GM21423 (cell line): ENCODE measurements around the gene CARS2.
"Not testable (repeated sequence)": the region's sequence is repeated elsewhere in the genome, so short reads cannot be mapped to it uniquely, and the experiment has no call there.

Experiments
- ATAC-seq: cut with Tn5 transposase; IDR thresholded peaks from one replicate; pipeline ENCODE4 v1.9.1; 2021; ENCODE audit warnings: mild to moderate bottlenecking, moderate library complexity; ENCODE audit not compliant: unreplicated experiment

The CARS2 gene

DNA sequence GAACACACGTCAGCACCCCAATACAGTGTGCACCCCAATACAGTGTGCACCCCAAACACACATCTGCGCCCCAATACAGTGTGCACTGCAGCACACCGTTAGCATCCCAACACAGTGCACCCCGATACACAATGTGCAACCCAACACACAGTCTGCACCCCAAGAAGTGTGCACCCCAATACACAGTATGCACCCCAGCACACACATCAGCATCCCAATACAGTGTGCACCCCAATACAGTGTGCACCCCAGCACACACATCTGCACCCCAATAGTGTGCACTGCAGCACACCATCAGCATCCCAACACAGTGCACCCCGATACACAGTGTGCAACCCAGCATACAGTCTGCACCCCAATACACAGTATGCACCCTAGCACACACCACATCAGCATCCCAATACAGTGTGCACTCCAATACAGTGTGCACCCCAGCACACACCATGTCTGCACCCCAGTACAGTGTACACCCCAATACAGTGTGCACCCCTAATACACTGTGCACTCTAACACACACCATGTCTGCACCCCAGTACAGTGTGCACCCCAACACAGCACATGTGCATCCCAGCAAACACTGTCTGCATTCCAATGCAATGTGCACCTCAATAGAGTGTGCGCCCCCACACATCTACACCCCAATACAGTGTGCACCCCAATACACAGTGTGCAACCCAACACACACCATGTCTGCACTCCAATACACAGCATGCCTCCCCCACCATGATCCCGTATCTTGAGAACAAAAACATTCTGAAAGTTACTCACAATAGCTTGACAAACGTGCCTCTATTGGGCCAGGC lies 855 bp upstream of the CARS2 start:
- ATAC-seq = no peak

DNA sequence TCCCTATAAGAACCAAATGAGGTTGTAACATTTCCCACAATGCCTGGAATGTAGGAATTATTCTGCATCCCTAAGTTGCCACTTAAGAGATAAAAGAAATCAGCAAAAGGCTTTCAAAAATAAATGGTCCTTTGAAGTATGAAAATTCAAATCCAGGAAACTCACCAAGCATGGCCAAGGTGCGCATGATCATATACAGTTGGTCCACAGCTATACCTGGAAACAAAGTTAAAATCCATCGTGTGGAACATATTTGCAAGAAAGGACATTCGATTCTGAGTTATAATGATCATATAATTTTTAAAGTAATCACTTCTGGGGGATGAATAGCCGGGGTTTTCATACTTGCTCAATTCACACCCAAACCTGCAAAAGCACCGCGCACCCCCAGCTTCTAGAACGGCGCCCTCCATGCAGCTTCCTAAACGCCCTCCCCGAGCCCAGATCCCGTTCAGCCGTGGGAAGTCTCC lies 525 bp downstream of the CARS2 start:
- no peak for ATAC-seq

DNA sequence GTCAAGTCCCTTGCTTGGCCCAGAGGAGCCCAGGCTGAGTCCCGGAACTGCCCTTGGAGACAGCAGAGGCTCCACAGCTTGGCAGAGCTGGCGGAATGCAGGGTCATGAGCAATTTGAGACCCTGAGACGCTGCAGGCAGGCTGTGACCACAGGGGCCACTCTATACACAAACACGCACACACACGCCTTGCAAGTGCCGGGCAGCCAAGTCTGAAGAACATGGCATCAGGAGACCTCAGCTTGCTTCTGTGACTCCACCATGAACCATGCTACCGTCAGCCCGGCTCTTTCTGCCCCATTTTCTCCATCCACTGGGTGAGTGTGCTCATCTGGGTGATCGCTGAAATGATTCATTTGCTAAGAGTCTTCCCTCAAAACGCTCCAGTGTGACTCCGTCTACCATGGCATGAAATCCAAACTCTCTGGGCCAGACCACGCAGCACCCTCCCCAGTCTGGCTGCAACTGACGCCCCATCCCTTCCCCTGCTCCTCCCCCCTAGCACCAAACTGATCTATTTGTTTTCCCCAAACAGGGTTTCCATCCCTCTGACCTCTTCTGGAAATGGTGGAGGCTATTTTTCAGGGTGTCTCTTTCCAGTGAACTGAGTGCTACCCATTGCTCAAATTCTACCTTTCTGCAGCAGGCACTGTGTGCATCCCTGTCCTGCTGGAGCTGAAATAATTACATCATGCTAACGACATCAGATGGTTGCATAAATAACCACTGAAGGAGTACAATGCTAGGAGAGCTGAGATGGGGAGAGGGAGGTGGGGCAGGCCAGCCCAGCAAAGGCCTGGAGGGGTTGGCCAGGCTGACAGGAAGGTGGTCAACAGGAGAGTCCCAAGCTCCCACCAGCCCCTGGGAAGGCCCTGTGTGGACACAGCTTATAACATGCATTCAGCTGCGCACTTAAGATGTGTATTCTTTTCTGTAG lies 3.1 kb downstream of the CARS2 start:
- ATAC-seq = no peak

DNA sequence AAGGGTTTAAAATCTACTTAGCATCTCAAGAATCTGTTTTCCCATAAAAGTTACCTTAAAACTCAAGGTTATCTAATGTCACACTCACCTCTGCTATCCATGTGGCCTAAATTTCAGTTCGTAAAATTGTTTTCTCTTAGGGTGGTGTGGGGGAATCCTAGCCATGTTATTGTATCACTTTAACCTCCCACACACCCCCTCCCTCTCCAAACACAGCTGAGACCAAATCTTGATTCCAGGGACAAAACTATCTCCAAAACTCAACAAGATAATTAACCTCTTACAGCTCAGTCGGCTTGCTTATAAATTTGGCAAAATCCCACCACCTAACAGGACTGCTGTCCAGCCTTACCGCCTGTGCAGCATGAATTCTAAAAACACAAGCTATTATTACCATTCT lies 3.8 kb downstream of the CARS2 start:
- ATAC-seq = no peak

DNA sequence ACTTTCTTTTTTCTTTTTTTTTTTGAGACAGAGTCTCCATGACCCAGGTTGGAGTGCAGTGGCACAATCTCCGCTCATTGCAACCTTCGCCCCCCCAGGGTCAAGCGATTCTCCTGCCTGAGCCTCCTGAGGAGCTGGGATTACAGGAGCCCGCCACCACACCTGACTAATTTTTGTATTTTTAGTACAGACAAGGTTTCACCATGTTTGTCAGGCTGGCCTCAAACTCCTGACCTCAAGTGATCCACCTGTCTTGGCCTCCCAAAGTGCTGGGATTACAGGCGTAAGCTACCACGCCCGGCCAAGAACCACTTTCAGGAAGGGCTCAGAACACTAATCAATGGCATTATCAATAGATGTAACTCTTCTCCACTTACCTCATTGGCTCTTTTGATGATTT lies 4.9 kb downstream of the CARS2 start:
- not testable (repeated sequence) for ATAC-seq

DNA sequence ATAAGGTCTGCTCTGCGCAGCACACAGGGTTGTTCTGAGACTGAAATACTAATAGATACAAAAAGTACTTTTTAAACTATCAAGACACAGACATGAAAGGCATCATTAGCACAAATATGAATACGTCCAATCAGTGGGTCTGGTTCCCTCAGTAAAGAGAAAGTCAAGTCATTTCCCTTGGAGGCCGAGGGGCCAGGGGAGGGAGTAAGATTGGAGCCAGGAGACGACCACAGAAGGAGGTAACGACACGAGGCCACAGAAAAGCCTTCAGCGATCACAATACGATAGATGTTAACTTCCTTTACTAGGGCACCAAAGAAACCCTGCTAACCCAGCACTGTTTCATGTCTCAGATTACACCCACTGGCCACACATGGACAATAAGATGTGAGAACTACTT lies 5.3 kb downstream of the CARS2 start:
- ATAC-seq = no peak

DNA sequence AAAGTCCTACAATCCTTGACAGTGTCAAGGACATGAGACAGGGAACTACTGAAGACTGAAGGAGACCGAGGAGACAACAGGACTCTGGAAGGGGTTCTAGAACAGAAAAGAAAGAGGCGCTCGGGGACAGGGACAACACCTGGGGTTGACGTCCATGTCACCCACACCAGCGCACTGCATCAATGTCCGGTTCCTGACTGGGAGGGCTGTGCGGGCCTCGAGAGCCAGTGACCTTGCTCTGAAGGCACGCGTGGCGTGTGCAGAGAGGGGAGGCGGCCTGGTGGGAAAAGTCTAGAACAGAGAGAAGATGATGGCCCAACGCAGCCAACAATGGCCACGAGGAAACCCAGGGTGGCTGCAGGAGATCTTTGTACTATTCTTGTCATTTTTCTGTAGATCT lies 5.7 kb downstream of the CARS2 start:
- no peak for ATAC-seq

DNA sequence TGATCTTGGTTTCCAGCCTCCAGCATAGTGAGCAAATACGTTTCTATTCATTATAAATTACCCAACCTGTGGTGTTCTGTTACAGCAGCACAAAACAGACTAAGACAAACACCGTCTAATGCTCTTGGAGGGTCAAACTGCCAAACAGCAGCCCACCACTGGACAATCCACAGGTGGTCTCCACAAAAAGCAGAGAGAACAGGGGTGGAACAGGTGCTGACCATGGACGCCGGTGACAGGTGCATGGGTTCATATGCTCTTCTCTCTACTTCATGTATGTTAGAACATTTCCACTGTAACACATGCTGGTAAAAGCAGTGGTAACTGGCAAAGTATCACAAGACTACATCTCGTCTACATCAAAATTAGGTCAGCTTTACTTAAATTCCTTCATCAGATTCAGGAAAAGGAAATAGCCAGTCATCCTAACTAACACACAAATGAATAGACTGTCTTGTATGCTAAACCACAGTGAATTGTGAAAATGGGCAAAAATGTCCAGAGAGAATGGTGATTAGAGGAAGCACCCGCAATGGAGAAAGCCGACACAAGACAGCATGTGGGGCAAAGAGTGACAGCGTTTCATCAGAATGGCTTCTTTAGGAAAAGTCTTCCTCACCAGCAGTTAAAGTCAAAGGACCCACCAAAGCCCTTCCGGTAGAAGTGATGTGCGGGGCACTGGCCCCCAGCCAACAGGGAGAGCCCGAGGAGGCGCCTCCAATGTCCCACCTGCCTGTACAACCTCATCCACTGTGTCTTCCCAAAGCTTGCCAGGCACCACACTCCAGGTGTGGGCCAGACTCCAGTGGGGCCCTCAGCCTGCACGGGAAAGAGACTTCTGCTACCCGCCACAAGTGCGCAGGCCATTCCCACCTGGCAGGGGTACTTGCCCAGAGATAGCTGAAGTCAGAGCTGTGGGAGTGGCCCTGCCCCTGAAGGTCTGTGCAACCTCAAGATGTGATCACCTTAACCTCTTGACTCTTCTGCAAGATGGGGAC lies 6.5 kb downstream of the CARS2 start:
- ATAC-seq = no peak

DNA sequence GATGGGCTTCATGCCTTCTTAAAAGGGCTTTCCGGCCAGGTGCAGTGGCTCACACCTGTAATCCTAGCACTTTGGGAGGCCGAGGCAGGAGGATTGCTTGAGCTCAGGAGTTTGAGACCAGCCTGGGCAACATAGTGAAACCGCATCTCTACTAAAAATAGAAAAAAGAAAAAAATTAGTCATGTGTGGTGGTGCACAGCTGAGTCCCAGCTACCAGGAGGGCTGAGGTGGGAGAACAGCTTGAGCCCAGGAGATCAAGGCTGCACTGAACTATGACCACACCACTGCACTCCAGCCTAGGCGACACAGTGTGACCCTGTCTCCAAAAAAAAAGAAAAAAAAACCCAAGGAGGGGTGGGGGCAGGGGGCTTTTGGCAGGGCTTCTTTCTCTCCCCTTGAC lies 7.2 kb downstream of the CARS2 start:
- peak; percentile 85 for ATAC-seq

DNA sequence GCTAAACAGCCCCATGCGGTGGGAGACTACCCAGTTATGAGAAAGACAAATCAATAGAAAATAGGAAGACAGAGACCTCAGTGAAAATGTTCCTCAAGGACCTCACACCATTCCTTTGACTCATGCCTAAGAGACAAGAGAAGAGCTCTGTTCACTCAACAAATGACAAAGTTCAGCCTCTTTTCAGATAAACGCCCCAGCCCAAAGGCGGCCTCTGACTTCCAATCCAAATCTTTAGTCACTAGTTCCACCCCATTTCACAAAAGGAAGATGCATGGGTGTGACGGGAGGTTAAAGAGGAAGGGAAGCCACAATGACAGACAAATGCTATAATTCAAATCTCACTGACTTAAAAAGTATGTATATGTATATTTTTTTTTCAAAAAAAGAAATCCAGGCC lies 8.1 kb downstream of the CARS2 start:
- no peak for ATAC-seq

DNA sequence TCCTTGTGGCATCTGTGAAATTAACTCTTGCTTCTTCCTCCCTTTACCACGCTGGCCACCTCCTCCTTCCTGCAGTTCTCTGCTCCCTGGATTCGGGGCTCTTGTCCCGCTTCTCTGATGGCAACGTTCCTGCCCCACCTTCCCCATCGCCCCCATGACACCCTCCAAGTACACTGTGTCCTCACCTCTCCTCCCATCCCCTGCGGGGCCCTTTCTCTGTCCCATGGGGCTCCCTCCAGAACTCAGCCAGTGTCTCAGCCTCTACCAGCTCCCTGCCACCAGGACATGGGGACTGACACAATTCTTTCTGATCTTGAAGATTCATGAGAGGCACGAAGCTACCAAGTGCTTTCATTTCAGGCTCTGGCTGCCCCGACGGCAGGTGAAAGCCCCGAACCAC lies 9.1 kb downstream of the CARS2 start:
- ATAC-seq = no peak

DNA sequence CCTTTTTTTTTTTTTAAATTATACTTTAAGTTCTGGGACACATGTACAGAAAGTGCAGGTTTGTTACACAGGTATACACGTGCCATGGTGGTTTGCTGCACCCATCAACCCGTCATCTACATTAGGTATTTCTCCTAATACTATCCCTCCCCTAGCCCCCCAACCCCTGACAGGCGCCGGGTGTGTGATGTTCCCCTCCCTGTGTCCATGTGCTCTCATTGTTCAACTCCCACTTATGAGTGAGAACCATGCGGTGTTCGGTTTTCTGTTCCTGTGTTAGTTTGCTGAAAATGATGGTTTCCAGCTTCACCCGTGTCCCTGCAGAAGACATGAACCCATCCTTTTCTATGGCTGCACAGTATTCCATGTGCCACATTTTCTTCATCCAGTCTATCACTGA lies 10.1 kb downstream of the CARS2 start:
- not testable (repeated sequence) for ATAC-seq

DNA sequence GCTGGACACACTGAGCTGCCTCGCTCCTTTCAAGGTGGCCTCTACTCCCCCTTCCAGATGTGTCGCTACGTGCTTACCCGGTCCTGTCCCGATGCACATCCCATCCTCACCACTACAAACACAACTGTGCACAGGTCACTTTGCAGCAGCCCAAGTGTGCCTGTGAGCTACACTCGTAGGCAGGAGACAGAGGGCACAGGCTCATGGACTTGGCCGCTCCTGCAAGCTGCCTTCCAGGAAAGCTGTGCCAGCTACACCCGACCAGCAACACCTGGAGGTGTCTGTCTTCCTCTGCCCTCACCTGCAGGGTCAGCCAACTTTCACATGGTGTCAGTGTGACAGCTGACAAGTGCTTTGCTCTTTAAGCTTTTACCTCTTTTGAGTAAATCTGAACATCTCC lies 15.4 kb downstream of the CARS2 start:
- ATAC-seq = no peak

DNA sequence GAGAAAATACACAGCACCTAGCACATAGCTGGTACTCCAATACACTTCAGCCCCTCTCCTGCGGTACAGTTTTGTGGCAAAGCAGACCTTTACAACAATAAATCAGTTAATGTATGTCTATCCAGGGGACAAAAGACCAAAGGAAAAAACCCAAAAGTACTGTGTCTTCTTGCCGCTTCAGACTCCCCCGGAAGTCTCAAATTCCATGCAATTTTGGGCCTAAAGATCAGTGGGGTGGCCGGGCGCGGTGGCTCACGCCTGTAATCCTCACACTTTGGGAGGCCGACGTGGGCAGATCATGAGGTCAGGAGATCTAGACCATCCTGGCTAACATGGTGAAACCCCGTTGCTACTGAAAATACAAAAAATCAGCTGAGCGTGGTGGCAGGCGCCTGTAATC lies 16.2 kb downstream of the CARS2 start:
- ATAC-seq = no peak

DNA sequence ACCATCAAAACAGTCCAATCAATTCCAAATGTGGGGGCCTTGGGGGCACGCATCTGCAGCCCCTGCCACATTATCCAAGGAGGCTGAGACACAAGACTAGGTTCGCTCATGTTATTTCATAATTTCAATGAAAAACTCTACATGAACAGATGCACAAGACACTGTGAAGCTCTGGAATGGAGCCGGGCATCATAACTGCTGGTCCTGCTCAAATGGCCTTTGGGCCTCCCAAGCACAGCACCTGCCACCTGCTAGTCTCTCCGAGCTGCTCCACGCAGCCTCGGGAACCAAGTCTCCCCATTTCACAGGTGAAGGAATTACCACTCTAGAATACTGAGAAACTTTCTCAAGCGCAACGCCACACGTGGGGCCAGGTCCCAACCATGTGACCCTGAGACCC lies 16.9 kb downstream of the CARS2 start:
- ATAC-seq = no peak

DNA sequence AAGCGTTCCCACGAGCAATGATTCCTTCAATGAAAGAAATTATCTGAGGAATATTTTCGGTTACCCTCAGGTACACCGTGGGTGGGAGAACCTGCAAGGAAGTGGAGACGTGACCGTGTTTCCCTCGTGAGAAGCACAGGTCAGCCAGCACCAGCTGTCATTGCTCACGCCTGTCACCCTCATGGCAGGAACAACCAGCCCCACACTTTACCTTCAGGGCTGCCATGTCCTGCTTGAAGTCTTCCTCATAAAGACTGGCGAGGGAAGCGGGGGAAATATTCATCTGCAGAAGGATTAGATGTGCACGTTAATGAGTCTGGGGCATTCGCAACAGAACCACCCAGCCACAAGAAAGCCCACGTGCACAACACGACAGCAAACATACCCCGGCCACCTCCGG lies 18.2 kb downstream of the CARS2 start:
- no peak for ATAC-seq

DNA sequence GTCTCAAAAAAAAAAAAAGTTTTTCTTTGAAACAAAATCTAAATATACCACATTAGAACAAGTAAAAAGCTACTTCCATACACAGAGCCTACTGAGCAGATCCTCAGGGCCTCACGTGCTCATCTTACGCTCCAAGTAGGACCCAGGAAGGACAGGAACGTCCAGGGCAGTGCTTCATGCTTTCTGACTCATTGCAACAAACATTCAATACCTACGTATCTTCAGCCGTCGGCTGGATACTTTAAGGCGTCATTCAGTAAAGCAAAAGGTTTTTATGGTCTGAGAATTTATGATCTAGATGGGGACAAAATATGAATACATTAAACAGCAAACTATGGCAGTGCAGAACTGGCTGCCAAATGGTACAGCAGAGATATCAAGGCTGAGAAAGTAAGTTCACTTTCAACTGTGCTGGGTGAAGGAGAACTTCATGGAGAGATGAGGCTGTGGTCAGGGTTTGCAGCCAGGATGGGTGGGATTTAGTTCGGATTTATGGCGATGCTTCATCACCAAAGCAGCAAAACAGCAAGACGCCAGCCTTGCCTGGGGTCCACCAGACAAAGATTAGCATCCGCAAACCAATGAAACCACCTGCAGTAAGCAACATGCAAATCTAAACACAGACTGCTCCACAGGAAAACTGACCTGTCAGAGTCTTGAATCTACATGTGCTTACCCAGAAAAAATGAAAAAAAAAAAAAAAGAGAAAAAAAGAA lies 20.5 kb downstream of the CARS2 start:
- no peak for ATAC-seq

DNA sequence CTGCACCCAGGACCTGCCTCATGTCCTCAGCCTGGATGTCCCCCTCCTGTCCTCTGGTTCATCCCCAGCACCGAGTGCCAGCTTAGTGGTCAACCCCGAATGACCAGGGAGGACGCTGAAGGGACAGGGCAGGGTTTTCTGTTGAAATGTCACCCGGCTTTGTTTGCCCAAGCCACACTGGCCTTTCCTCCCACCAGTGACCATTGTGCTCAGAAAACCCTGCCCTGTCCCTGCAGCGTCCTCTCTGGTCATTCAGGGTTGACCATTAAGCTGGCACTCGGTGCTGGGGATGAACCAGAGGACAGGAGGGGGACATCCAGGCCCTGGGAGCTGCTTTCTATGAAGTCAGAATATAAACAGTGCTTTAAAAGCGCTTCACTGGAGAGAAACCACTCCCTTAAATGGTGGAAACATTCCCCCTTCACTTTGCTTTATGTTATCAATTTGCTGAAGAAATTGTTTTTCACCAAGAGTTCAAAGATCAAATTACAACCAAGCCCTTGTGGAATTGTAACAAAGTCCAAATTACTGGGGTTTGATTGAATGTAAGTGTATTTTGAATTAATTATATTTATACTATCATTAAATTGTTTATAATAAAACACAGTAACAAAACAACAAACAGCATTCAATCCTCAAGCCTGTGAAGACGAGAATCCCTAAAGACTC lies 21.4 kb downstream of the CARS2 start:
- ATAC-seq = no peak

DNA sequence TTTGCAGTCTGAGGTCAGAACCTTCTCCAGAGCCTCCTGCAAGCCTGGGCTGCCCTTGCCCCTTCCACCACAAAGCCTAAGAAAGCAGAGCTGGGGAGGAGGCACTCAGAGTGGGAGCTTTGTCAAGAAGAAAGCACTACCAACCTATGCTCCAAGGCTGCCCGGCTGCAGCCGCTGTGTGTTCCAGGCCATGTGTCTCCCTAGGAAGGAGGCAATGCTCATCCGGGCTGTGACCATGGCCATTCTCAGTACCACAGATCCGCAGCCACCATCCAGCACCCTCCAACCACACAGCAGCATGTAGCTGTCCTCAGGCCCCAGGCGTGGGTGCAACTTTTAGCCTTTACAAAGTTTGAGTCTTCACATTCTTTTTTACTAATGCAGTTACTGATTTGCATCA lies 22.0 kb downstream of the CARS2 start:
- ATAC-seq = no peak
